GM18526 (cell line): ENCODE results near the gene SLC13A2.

Experiments
- POLR2A ChIP-seq: IDR thresholded peaks from 3 replicates; pipeline ENCODE4 v1.6.1; 2011; ENCODE audit not compliant: insufficient read length; ENCODE audit errors: extremely low read depth

Gene SLC13A2

DNA sequence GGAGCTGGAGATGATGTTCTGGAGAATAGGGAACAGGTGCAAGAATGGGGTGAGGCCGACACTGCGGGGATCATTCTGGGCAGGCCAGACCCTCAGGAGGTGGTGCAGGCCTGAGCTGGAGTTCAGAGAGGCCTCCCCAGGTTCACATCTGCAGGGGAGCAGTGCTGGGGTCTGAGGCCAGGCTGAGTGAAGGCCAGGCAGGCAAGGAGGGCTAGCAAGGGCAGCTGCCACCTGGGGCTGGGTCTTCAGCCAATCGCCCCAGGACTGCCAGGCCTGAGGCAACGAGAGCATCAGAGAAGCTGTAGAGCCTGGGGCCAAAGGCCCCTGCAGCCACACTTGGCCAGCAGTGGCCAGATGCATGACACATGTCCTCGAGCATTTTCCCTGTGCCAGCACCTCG is 47.2 kb downstream of the SLC13A2 start:
- no peak for TF ChIP-seq POLR2A

DNA sequence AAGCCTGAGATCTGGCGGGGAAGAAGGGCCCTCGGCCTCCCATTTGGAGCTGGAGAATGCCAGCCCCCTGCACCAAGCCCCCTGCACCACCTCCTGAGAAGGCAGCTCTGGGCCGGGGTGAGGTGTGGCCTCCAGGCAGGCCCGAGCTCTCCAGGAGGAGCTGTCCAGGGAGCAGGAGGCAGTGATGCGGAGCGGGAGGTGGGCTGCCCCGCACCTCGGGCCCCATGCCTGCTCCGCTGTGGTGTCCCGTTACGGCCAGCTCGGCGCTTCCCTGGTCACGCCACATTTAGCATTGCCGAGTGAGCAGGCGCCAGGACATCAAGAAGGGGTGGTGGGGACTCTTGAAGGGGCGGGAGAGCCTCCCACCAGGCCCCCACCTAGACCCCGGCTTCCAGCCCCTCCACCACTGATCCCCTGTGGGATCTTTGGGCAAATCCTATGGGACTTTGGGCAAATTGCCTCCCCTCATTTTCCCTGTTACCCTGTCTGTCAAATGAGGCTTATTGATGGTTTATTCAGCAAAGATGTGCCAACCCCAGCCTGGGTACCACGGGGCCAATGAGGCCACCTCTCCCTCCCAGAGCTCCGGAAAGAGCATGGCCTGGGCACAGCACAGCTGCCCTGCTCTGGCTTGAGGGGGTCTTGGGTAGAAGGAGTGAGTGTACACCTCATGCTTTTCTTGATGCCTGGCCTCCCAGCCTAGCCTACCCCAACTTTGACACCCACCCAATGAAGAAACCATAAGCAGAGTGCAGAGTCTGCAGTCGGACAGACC is 48.1 kb downstream of the SLC13A2 start:
- no peak for TF ChIP-seq POLR2A

DNA sequence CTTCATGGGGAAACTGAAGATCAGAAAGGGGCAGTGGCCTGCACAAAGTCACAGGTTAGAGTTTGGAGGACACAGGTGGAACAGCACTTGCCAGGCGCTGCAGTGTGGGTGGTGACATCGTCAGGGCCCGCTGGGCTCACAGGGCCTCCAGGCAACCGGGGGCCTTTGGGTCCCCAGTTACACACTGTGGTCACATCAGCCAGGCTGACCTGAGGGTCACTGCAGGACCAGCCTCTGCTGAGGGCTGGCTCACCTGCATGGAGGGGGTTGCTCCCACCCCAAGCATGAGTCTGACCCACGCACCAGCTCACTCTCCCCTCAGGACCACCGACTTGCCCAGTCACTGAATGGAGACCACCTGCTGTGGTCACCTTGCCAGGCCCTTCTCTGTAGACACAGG is 49.7 kb downstream of the SLC13A2 start:
- TF ChIP-seq POLR2A: no peak

DNA sequence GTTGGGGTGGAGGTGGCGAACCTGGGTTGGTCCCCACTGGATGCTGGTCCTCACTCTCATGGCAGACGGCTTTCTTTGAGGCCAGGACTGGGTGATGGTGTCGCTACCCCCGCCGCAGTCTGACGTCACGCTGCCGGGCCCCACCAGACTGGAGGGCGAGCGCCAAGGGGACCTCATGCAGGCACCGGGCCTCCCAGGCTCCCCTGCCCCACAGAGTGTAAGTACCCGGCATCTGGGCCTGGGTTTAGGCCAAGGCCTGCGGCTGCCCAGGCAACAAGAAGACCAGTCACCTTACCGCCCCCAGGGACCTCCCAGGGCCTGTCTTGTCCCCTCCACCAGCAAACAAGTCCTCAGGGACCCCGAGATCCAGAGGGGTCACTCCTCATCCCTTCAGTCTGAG is 50.4 kb downstream of the SLC13A2 start:
- TF ChIP-seq POLR2A: no peak

DNA sequence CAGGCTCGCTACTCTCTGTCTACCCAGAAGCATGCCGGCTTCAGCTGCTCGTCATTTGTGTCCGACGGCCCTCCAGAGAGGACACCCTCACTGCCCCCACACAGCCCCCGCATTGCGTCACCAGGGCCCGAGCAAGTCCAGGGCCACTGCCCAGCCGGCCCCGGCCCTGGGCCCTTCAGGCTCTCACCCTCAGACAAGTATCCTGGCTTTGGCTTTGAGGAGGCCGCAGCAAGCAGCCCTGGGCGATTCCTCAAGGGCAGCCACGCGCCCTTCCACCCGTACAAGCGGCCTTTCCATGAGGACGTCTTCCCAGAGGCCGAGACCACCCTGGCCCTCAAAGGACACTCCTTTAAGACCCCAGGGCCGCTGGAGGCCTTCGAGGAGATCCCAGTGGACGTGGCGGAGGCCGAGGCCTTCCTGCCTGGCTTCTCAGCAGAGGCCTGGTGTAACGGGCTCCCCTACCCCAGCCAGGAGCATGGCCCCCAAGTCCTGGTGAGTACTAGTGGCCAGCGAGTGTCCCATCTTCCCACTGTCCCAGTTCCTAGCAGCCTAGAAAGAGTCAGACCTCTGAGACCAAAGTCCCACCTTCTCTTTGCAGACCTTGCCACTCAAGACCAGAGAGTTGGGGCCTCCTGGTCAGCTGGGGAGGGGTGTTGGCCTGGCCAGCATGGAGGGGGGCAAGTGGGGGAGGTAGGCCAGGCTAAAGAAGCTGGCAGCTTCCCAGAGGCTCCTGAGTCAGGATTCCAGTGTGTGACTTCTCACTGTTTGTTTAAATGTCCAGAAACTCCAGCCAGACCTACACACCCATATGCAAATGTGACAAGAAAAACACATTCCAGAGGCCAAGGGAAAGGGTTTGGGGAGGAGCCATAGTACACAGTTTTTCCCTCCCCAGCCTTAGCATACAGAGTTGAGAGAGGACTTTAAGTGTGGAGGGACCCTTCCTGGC is 51.3 kb downstream of the SLC13A2 start:
- TF ChIP-seq POLR2A: no peak

DNA sequence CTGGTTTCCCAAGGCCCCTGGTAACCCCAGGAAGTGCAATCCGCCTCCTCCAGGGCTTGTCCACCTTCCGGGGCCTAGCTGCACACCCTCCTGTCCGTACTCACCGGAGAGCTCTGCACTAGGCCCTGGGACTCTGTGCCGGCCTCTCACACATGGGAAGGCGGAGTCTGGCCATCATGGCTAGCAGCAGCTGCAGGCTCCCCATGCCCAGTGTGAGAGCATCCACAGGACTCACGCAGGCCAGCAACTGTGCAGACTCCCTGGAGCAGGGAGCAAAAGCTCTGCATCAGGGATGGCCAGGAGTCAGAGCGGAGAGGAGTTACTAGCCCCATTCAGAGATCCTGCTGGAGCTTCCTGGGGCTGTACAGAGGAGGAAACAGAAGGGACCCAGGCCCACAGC is 52.9 kb downstream of the SLC13A2 start:
- TF ChIP-seq POLR2A: no peak

DNA sequence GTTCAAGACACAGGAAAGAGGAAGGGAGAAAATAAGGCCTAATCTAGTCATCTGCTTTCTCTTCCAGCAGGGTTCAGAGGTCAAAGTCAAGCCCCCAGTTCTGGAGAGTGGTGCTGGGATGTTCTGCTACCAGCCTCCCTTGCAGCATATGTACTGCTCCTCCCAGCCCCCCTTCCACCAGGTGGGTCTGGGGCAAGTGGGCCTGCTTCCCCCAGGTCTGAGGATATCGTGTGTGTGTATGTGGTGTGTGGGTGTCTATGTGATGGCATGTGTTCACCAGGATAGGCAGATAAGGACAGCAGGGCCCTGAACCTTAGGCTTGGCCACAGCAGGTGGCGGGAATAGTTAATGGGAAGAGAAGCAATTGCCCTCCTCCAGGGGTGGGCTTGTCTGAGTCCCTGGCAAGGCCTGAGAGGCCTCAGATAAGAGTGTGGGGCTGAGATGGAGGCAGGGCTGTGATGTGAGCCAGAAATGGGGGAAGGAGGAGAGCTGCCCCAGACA is 53.8 kb downstream of the SLC13A2 start:
- TF ChIP-seq POLR2A: no peak

DNA sequence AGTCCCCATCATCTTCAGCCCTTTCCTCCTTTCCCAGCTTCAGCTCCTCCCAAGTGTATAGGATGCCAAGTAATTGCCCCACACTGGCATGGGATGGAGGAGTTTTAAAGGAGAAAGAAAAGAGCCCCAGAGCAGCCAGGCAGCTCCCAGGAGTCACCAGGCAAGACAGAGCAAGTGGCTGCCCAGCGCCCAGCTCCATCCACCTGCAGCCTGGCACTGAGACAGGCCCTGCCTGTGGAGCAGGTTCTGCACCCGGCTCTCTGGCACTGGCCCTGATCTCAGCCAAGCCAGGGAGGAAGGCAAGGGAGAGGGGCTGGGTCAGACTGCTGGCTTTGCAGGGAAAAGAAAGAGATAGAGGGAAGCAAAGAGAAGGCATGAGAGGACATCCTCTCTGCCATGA is 54.4 kb downstream of the SLC13A2 start:
- TF ChIP-seq POLR2A: no peak

DNA sequence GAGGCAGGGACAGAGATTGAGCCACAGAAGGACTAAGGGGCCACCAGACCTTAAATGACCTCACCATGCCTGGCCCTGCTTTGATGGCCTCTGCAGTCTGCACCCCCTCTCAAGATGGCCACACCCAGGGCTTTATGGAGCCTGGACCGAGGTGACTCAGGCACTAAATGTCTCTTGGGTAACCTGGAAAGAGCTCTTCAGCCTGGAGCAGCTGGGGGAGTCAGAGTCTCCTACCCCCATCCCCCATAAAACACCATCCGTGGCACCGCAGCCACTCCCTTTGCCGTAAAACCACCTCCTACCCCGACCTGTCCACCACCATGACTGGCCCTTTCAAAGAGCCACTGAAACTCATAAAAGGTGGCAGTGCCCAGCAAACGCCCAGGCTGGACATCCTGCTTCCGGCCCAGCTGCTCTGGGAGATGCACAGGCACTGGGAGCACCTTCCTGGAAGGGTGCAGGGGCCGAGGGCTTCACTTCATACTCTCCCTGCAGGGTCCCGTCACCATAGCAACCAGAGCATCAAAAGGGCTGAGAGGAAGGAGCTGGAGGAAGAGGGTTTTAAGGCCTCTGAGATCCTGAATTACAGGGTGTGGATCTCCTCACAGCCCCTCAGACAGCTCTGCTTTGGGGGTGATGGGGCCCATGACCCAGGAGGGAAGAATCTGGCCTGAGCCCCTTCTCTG is 55.0 kb downstream of the SLC13A2 start:
- TF ChIP-seq POLR2A: no peak

DNA sequence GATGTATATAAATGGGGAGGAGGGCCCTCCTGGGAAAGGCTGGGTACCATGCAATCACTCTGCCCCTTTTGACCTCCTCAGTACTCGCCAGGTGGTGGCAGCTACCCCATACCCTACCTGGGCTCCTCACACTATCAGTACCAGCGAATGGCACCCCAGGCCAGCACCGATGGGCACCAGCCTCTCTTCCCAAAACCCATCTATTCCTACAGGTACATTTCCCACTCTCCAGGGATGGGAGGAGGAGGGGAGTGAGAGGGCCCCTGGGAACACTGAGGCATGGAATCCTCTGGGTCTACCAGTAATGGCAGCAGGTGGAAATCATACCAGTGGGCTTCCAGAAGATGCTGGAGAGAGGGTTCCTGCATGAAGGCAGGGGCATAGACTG is 55.6 kb downstream of the SLC13A2 start:
- no peak for TF ChIP-seq POLR2A

DNA sequence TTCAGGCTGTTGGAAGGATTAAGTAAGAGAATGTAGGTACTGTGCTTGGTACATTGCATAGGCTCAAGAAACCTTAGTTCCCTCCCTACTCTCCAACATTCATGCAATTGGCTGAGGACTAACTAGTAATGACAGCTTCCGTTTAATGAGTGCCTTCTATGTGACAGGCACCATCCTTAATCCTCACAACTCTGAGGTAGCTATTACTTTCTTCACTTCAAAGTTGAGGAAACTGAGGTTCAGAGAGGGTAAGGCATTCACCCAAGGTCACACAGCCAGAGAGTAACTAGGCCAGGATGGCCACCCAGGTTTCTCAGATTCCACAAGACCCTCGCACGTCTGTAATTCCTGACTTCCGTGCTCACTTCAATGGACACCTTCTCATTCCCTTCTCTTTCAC is 56.8 kb downstream of the SLC13A2 start:
- TF ChIP-seq POLR2A: no peak

DNA sequence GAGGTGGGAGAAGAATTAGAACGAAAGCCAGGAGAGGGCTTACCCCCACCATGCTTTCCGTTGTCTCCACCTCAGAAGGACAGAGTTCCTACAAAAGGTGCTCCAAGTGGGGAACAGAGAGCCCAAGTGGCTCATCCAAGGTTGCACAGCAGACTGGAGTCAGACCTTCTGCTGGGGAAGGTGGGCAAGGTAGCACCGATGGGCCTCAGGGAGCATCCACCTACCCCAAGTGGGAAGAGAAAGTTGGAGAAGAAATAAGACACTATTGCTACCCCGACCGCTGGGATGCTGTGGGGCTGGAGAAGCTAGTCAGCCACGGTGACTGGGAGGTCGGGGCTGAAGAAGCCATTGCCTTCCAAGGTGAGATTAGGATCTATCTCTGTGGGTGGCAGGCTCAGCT is 57.5 kb downstream of the SLC13A2 start:
- TF ChIP-seq POLR2A: no peak

DNA sequence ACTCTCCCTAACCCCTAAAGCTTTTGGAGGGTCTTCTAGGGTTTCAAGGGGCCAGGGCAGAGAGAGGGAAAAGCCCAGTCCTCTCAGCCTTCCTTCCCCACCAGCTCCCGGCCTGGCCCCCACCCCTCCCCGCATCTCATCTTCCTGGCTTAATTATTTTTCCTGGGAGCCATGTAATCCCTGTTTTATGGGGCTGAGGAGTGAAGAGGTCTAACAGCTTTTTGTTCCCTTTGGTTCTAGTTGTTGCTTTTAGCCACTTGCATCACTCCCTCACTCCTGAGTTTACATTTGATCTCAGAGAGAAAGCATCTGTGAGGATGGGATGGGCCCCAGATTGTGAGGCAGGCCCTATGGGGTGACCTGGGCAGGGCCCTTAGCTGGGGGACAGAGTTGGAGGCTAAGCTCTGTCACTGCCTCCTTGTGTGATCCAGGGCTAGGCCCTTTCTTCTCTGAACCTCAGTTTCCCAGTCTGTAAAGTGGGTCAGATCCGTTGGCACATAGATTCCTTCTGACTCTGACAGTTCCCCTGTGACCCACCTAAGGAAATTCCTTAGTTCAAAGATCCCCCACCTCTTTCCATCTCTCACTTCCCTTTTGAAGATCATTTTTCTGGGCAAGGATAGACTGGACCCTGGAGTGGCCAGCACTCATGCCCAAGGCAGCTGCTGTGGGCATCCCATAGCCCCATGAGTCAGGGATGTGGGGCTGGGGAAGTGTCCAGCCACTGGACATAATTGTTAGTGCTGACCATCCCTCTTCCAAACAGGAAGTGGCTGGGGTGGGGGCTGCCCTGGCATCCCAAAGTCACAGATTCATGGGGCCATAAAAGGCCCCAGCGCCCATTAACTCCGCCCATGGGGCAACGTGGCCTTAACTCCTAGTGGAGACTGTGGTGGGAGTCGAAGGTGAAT is 58.9 kb downstream of the SLC13A2 start:
- no peak for TF ChIP-seq POLR2A

DNA sequence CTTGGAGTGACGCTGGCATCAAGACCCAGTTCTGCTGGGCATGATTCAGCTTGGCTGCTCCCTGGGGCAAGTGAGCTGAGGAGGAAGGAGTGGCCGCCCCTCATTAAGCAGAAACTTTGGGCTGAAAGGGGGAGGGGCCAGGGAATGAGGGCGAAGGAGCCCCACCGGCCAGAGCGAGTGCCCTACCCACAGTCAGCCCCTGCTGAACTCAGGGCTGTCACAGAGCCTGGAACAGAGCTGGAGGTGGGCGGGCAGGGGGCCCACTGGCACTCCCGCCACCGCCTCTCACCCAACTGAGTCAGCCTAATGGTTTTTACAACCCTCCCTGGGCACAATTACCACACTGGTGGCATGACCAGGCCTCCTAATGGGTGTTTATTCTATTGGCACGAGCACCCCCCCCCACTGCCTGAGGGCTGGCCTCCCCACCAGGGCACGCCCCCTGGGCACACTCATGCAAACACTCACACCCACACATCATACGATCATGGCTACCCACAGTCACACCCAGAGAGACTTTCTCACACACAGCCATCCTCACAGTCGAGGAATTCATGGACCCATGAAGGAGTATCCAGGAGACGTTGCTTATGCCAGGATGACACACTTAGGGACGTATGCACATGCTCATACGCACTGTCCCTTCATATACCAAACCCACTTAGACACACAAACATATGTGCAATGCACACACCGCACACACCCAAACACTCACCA is 59.8 kb downstream of the SLC13A2 start:
- no peak for TF ChIP-seq POLR2A
